ENCODE measurements around the gene LSM10.

Gene LSM10

GRCh38 chr1:36380143-36380619 is 17.5 kb downstream of the LSM10 start:
- peaks cover 14% of the 10 kb centered on the region for H3K79me2 ChIP-seq (ENCODE audit: low read length)
- no peak overlapping the region for H3K9ac ChIP-seq (ENCODE audit: low read length)
- H2AFZ ChIP-seq (ENCODE audit: low read depth, low read length), result no peak overlapping the region
- 0 out of 2 replicates have a peak, but pooled peaks cover 4% of the 10 kb centered on the region for H4K20me1 ChIP-seq (ENCODE audit: insufficient read depth, low read length)
- no peak overlapping the region for H3K27ac ChIP-seq (ENCODE audit: low read length)
- H3K4me3 ChIP-seq (ENCODE audit: low read length), result no peak overlapping the region
- peaks cover 6% of the 10 kb centered on the region for H3K4me1 ChIP-seq (ENCODE audit: low read length)
- H3K9me3 ChIP-seq (ENCODE audit: insufficient read depth, low read length), result no peaks in the 10 kb centered on the region
- TF ChIP-seq CTCF (IDR thresholded peaks at IDR 0.05; ENCODE audit: low read depth, low read length) (no peak), EZH2phosphoT487 (IDR thresholded peaks at IDR 0.05; ENCODE audit: low read depth) (no peak)
- H3K36me3 ChIP-seq (replicated peaks; ENCODE audit: low read depth, low read length), result no peaks in the 10 kb centered on the region
- no peak overlapping the region for H3K4me2 ChIP-seq (ENCODE audit: low read length)
- H3K27me3 ChIP-seq (ENCODE audit: low read depth, low read length), result no peaks in the 10 kb centered on the region

- Histone ChIP-seq H3K9ac (ENCODE audit: low read length) (no peak overlapping the region), H3K4me2 (ENCODE audit: low read length) (no peak overlapping the region), H3K36me3 (replicated peaks; ENCODE audit: low read depth, low read length) (no peaks in the 10 kb centered on the region), H4K20me1 (ENCODE audit: insufficient read depth, low read length) (no peaks in the 10 kb centered on the region), H3K4me1 (ENCODE audit: low read length) (peaks cover 16% of the 10 kb centered on the region), H3K79me2 (ENCODE audit: low read length) (peaks cover 3% of the 10 kb centered on the region; the same call in 1 of the 2 replicates), H3K27me3 (ENCODE audit: low read depth, low read length) (no peaks in the 10 kb centered on the region), H2AFZ (ENCODE audit: low read depth, low read length) (no peak overlapping the region), H3K4me3 (ENCODE audit: low read length) (no peak overlapping the region), H3K27ac (ENCODE audit: low read length) (no peak overlapping the region), H3K9me3 (ENCODE audit: insufficient read depth, low read length) (no peaks in the 10 kb centered on the region)
- no peak for TF ChIP-seq CTCF (IDR thresholded peaks at IDR 0.05; ENCODE audit: low read depth, low read length)
- TF ChIP-seq EZH2phosphoT487 (IDR thresholded peaks at IDR 0.05; ENCODE audit: low read depth), result no peak
Observed at GRCh38 chr1:36377791-36378492, 19.8 kb downstream of the LSM10 start.

GRCh38 chr1:36372617-36373016 is 25.1 kb downstream of the LSM10 start:
- Histone ChIP-seq H3K4me1 (ENCODE audit: low read length) (peaks cover 19% of the 10 kb centered on the region), H3K79me2 (ENCODE audit: low read length) (peaks cover 3% of the 10 kb centered on the region; the same call in 1 of the 2 replicates)

More at GRCh38 chr1:36372617-36373016, 25.1 kb downstream of the LSM10 start:
- TF ChIP-seq EZH2phosphoT487 (IDR thresholded peaks at IDR 0.05; ENCODE audit: low read depth) (no peak), CTCF (IDR thresholded peaks at IDR 0.05; ENCODE audit: low read depth, low read length) (no peak)
- no peaks in the 10 kb centered on the region for H3K36me3 ChIP-seq (replicated peaks; ENCODE audit: low read depth, low read length)
- no peak overlapping the region for H3K4me2 ChIP-seq (ENCODE audit: low read length)
- no peak overlapping the region for H3K9ac ChIP-seq (ENCODE audit: low read length)
- no peak overlapping the region for H3K4me3 ChIP-seq (ENCODE audit: low read length)
- H3K27me3 ChIP-seq (ENCODE audit: low read depth, low read length), result no peaks in the 10 kb centered on the region
- H2AFZ ChIP-seq (ENCODE audit: low read depth, low read length), result no peak overlapping the region
- no peaks in the 10 kb centered on the region for H3K9me3 ChIP-seq (ENCODE audit: insufficient read depth, low read length)
- H3K27ac ChIP-seq (ENCODE audit: low read length), result no peak overlapping the region
- peaks cover 4% of the 10 kb centered on the region; the same call in 1 of the 2 replicates for H4K20me1 ChIP-seq (ENCODE audit: insufficient read depth, low read length)
